K562 (cell line): ENCODE results near the gene HDGFL2. TPM values are rescaled to one million over a fixed set of nuclear protein-coding genes. Genes with fewer than 3 reads are reported as not detected.

Experiments
- ATAC-seq: fragments of 200-7000 bp; cut with Tn5 transposase; 3 replicates; pipeline ENCODE4 v1.9.1; 2020; ENCODE audit warnings: moderate library complexity
- BruUV-seq: library from RNA; stranded (reverse); fragments of 400-500 nt; replicated peaks from 2 replicates; lab custom pipeline; 2021; lab: Mats Ljungman, UMichigan
- CTCF ChIA-PET: fragments of 300-600 bp; formaldehyde crosslinking; extraction: SDS; loops from one replicate; lab custom pipeline; 2021; ENCODE audit warnings: low intra/inter-chr PET ratio; lab: Yijun Ruan, JAX
- POLR2A ChIA-PET: fragments of 300-600, 350-650 bp; sonication (Branson Sonifier 250); formaldehyde crosslinking; extraction: SDS; loops from one replicate; lab custom pipeline; 2021; ENCODE audit warnings: antibody characterized with exemption, inconsistent platforms; lab: Yijun Ruan, JAX
- DNase-seq, 4 experiments: peaks; one replicate each; pipeline versions ENCODE4 v3.0.0 to v3.0.0-alpha.2; 2011 to 2018; ENCODE audit warnings: low spot score in 3 of 4, mixed read lengths in 3 of 4; ENCODE audit errors: extremely low read depth in 1 of 4
- FAIRE-seq: peaks from 2 replicates; lab custom pipeline; 2011; peaks lifted over from hg19 to GRCh38; lab: Jason Lieb, UNC
- H2AFZ ChIP-seq: 2 replicates; pipeline ENCODE4 v1.6.0; 2011; ENCODE audit warnings: low read depth, low read length, control low read depth, inconsistent platforms
- H3K27ac ChIP-seq: fragments of 200-600 bp; 3 replicates; pipeline ENCODE4 v1.8.0; 2011; ENCODE audit warnings: low read depth, mild to moderate bottlenecking, control low read depth, inconsistent platforms, low read length, moderate library complexity, mixed read lengths; ENCODE audit errors: extremely low read depth
- H3K27me3 ChIP-seq, 2 experiments: fragments of 300-600 bp in 1 of 2; 2 replicates in 1 of 2; 3 replicates in 1 of 2; pipeline versions ENCODE4 v1.6.0 to v1.8.0; 2011; ENCODE audit warnings: inconsistent platforms in 2 of 2, low read length in 2 of 2, mild to moderate bottlenecking in 1 of 2, mixed read lengths in 1 of 2, moderate library complexity in 1 of 2; ENCODE audit not compliant: control insufficient read depth in 2 of 2, insufficient read depth in 2 of 2
- H3K36me3 ChIP-seq: fragments of 300-600 bp; 3 replicates; pipeline ENCODE4 v1.8.0; 2011; ENCODE audit warnings: mild to moderate bottlenecking, low read length, inconsistent platforms; ENCODE audit not compliant: control insufficient read depth, insufficient read depth
- H3K4me1 ChIP-seq, 2 experiments: fragments of 200-600 bp in 1 of 2; replicated peaks in 1 of 2; 2 replicates in 1 of 2; 3 replicates in 1 of 2; pipeline versions ENCODE4 v1.5.1 to v1.8.0; 2011; ENCODE audit warnings: inconsistent platforms in 2 of 2, low read length in 2 of 2, mild to moderate bottlenecking in 1 of 2, mixed read lengths in 1 of 2, moderate library complexity in 1 of 2; ENCODE audit not compliant: control insufficient read depth in 2 of 2, insufficient read depth in 2 of 2
- H3K4me2 ChIP-seq: 2 replicates; pipeline ENCODE4 v1.6.1; 2011; ENCODE audit warnings: low read length, control low read depth, inconsistent platforms, mixed read lengths; ENCODE audit not compliant: insufficient read depth
- H3K4me3 ChIP-seq: fragments of 200-600 bp; sonication (generic), shearing (Covaris generic); 2 replicates; pipeline ENCODE4 v1.5.1; 2016; ENCODE audit warnings: control low read depth, inconsistent platforms
- H3K79me2 ChIP-seq: fragments of 200-600 bp; 3 replicates; pipeline ENCODE4 v1.8.0; 2011; ENCODE audit warnings: low read length, inconsistent platforms; ENCODE audit not compliant: control insufficient read depth, insufficient read depth
- H3K9ac ChIP-seq, 2 experiments: 2 replicates each; pipeline versions ENCODE4 v1.6.0 to v1.6.1; 2011; ENCODE audit warnings: low read depth in 2 of 2, low read length in 2 of 2, control low read depth in 1 of 2, inconsistent platforms in 1 of 2, mild to moderate bottlenecking in 1 of 2, mixed read lengths in 1 of 2; ENCODE audit not compliant: insufficient read depth in 1 of 2
- H3K9me1 ChIP-seq: one replicate; pipeline ENCODE4 v1.6.0; 2011; ENCODE audit warnings: inconsistent platforms, mild to moderate bottlenecking, low read length, moderate library complexity; ENCODE audit not compliant: control insufficient read depth, insufficient read depth
- H3K9me3 ChIP-seq: replicated peaks from 2 replicates; pipeline ENCODE4 v1.5.1; 2011; ENCODE audit warnings: low read depth, low read length, inconsistent platforms; ENCODE audit not compliant: control insufficient read depth, insufficient read depth
- H4K20me1 ChIP-seq: replicated peaks from 2 replicates; pipeline ENCODE4 v1.6.1; 2011; ENCODE audit warnings: low read length, inconsistent platforms, mixed read lengths; ENCODE audit not compliant: control insufficient read depth, insufficient read depth
- ELF1 ChIP-seq: fragments of 200-800 bp; sonication (Bioruptor generic); IDR thresholded peaks from 2 replicates; pipeline ENCODE4 v1.6.1; 2016; ENCODE audit warnings: missing genetic modification characterization, missing compliant biosample characterization
- HNRNPUL1 ChIP-seq: fragments of 200-400 bp; formaldehyde crosslinking; IDR thresholded peaks from 2 replicates; pipeline ENCODE4 v1.6.1; 2017; ENCODE audit warnings: low read length
- POLR2G ChIP-seq: fragments of 200-400 bp; formaldehyde crosslinking; IDR thresholded peaks from 2 replicates; pipeline ENCODE4 v1.6.1; 2017; ENCODE audit warnings: low read depth, mild to moderate bottlenecking, antibody characterized with exemption, low read length, moderate library complexity
- RREB1 ChIP-seq: fragments of 250-450 bp; sonication (Bioruptor Pico); IDR thresholded peaks from 2 replicates; pipeline ENCODE4 v1.4.0; 2020
- SIX5 ChIP-seq, 2 experiments: IDR thresholded peaks; 2 replicates each; pipeline ENCODE4 v1.6.1; 2011; ENCODE audit warnings: low read length in 2 of 2, borderline replicate concordance in 1 of 2, low read depth in 1 of 2, mild to moderate bottlenecking in 1 of 2, moderate library complexity in 1 of 2; ENCODE audit not compliant: insufficient read depth in 1 of 2
- TRIM28 ChIP-seq: fragments of 450-650 bp; IDR thresholded peaks from 2 replicates; pipeline ENCODE4 v1.6.1; 2017
- ZNF347 ChIP-seq: fragments of 450-650 bp; formaldehyde crosslinking; IDR thresholded peaks from 2 replicates; pipeline ENCODE4 v1.4.0; 2020; ENCODE audit warnings: low read depth, mild to moderate bottlenecking, moderate library complexity
- WGBS: fragments of 100-300 bp; shearing (Covaris generic); methylation state at CpG from one replicate; pipeline ENCODE4 v1.1.6; 2016; ENCODE audit warnings: low coverage, mixed read lengths; ENCODE audit not compliant: insufficient coverage; ENCODE audit errors: missing lambda C conversion rate; 5-methylcytosine and 5-hydroxymethylcytosine counted together
- in situ Hi-C: fragments of 300-500 bp; cut with MboI; formaldehyde crosslinking; loops from 4 replicates; pipeline ENCODE4 v1.15.0; 2018; ENCODE audit warnings: inconsistent platforms, mixed read lengths
- intact Hi-C: fragments of 100-400 bp; cut with micrococcal nuclease; formaldehyde crosslinking; loops from 2 replicates; pipeline ENCODE4 v1.14.2; 2022
- polyA plus RNA-seq, 8 experiments: library from polyadenylated mRNA; depleted of rRNA in 4 of 8; stranded (reverse) in 5 of 8; unstranded in 3 of 8; fragments of >200 nt; fragmentation: Nextera tagmentation in 2 of 8; fragmentation: Illumina TruSeq in 1 of 8; extraction: Ambion mirVana in 2 of 8; extraction: Trizol in 1 of 8; gene quantifications; 2 replicates each; pipeline versions ENCODE4 v1.2.1 to v1.2.3, GENCODE V29; 2011 to 2014; ENCODE audit warnings: inconsistent platforms in 1 of 8, missing spikeins in 1 of 8
- total RNA-seq, 7 experiments: library from RNA; depleted of rRNA in 6 of 7; stranded (reverse); fragments of >200 nt in 6 of 7; fragmentation: Illumina TruSeq in 2 of 7; extraction: Trizol in 2 of 7; gene quantifications; 2 replicates each; pipeline versions ENCODE4 v1.2.1 to v1.2.3, GENCODE V29; 2011 to 2021; ENCODE audit warnings: low replicate concordance in 1 of 7

The HDGFL2 gene
- total and polyA plus RNA-seq, 9 of the 15 experiments (the other 6 are each of a cell fraction or from before 2014, with no cell fraction given), result 0.13 to 61.7 (median 16.0) TPM

DNA sequence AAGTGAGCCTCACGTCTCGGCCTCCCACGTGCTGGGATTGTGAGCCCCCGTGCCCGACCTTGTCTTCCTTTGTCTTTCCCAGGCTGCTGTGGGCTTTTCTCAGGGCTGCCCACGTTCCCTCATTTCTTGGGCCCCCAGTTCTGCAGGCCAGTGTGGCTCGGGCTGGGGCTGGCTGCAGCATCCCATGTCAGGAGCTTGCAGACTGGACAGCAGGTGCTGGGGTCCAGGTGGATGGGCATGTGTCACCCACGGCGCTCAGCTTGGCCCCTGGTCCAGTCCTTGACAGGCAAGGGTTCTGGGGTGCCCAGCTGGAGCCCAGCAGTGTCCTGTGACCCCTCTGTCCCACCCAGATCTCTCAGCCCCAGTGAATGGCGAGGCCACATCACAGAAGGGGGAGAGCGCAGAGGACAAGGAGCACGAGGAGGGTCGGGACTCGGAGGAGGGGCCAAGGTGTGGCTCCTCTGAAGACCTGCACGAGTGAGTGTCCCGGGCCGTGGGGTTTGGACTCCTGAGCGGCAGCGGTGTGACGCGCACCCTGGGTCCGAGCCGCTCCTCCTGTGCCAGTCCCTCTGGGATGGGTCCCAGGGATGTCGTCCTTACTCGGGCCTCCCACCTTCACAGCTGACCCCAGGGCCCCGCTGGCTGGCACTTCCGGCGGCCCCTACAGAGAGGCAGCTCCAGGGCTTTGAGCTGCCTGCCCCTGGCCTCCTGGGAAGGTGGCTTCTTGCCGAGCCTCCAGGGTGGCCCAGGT is 28.9 kb downstream of the HDGFL2 start:
- CTCF ChIA-PET, result no interaction called here

DNA sequence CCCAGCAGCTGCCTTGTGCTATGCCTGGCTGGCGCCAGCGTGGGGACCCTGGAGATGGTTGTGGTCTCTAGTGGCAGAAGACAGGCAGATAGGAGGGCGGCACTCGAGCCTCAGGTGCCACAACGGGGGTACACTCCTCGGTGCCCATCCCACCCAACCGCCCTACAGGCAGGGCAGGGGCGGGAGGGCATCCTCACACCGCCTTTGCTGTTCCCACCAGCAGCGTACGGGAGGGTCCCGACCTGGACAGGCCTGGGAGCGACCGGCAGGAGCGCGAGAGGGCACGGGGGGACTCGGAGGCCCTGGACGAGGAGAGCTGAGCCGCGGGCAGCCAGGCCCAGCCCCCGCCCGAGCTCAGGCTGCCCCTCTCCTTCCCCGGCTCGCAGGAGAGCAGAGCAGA is 29.6 kb downstream of the HDGFL2 start:
- Histone ChIP-seq H3K9ac (no peak overlapping the region), H3K79me2 (no peaks in the 10 kb centered on the region), H3K36me3 (peaks cover 36% of the 10 kb centered on the region; the same call in 1 of the 3 replicates), H4K20me1 (peaks cover 5% of the 10 kb centered on the region; the same call in 1 of the 2 replicates), H3K27ac (no peak overlapping the region), H3K27me3 (no peaks in the 10 kb centered on the region), H3K4me1 (peaks cover 0 to 53% of the 10 kb centered on the region in 2 experiments; a peak in 2 of 5 replicates), H3K4me2 (no peak overlapping the region), H3K9me1 (peaks cover 3% of the 10 kb centered on the region), H2AFZ (no peak overlapping the region), H3K4me3 (no peak overlapping the region), H3K9me3 (no peaks in the 10 kb centered on the region)
- BruUV-seq, result TSS peak; percentile 38
- 97% methylated on average over 20 of the region's 25 CpGs for WGBS
- ChIA-PET CTCF (no interaction called here), POLR2A (interaction anchor here (1.2 kb wide), 1 partner anchor 14 kb away, joined by 3 read pairs; no protein-coding TSS in a partner anchor)
- ATAC-seq (no peak), FAIRE-seq (no peak), DNase-seq (no peak)
- intact Hi-C loops (no loop called here), in situ Hi-C loops (no loop called here)
- no peak for TF ChIP-seq ELF1 (tag)
- TF ChIP-seq TRIM28, result no peak
- no peak for TF ChIP-seq SIX5 (IDR thresholded peaks at IDR 0.05; ENCODE audit: borderline replicate concordance in 1 of 2, insufficient read depth in 1 of 2, low read depth in 1 of 2, low read length in 2 of 2)
- no peak for TF ChIP-seq RREB1
- no peak for TF ChIP-seq HNRNPUL1
- TF ChIP-seq ZNF347 (CRISPR knock-in tag), result no peak

More for the DNA sequence above, 28.9 kb downstream of the HDGFL2 start:
- peaks cover 42% of the 10 kb centered on the region; the same call in 1 of the 3 replicates for H3K36me3 ChIP-seq
- H3K4me2 ChIP-seq, result no peak overlapping the region
- intact Hi-C loops, result no loop called here
- WGBS, result 89% methylated on average over 19 of the region's 29 CpGs
- peaks cover 0 to 47% of the 10 kb centered on the region in 2 experiments; a peak in 2 of 5 replicates for H3K4me1 ChIP-seq
- POLR2A ChIA-PET, result no interaction called here
- BruUV-seq, result no TSS peak
- no peaks in the 10 kb centered on the region for H3K9me3 ChIP-seq
- no peaks in the 10 kb centered on the region for H4K20me1 ChIP-seq
- FAIRE-seq (no peak), DNase-seq (no peak), ATAC-seq (no peak)
- TF ChIP-seq SIX5 (IDR thresholded peaks at IDR 0.05; ENCODE audit: borderline replicate concordance in 1 of 2, insufficient read depth in 1 of 2, low read depth in 1 of 2, low read length in 2 of 2) (no peak), POLR2G (peak; percentile 29; the same call in 1 of the 2 replicates)
- in situ Hi-C loops, result no loop called here
- no peaks in the 10 kb centered on the region for H3K9me1 ChIP-seq
- H3K79me2 ChIP-seq, result no peaks in the 10 kb centered on the region
- H3K27ac ChIP-seq, result no peak overlapping the region
- peak overlapping the region in 1 of 2 experiments; percentile 20; a peak in 1 of 4 replicates for H3K9ac ChIP-seq
- H2AFZ ChIP-seq, result no peak overlapping the region
- H3K4me3 ChIP-seq, result no peak overlapping the region
- H3K27me3 ChIP-seq, result no peaks in the 10 kb centered on the region
